ENCODE data around the gene NFKBIE. TPM values are rescaled to one million over a fixed set of nuclear protein-coding genes. Genes with fewer than 3 reads are reported as not detected.

Gene NFKBIE
- total RNA-seq, 1 experiment from 2014 or later, result 24.9 TPM

GRCh38 chr6:44312901-44313788 is 47.8 kb upstream of the NFKBIE start, which contains the start of gene AARS2:
AARS2 (minus strand) TSS chr6:44313347; CDS start chr6:44313323, 24 bp downstream.
- CTCF ChIA-PET, result interaction anchor here (0.5 to 1.0 kb wide), 3 partner anchors 13 to 44 kb away, joined by 3 to 4 read pairs (median 3); no protein-coding TSS in a partner anchor

DNA sequence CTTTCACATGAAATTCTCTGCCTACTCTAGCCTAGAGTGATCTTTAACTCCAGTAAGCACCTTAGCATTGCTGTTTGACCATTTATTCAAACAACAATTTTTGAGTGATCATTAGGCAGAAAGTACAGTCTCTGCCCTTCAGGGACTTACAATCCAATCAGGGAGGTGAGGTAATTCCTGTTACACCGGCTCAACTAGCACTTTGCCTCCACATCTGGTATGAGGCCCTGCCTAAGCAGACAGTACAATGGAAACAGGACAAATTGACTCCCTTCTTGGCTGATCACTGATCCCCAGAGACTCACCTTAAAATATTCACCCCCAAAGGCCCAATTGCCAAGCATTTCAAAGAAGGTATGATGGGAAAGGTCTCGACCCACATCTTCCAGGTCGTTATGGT is 46.4 kb upstream of the NFKBIE start:
- Histone ChIP-seq H3K36me3 (ENCODE audit: control insufficient read depth, insufficient read depth, low read length) (peaks cover 6% of the 10 kb centered on the region), H3K27me3 (ENCODE audit: control insufficient read depth, insufficient read depth, low read length) (peaks cover 2% of the 10 kb centered on the region; the same call in 1 of the 2 replicates), H3K9me3 (ENCODE audit: control insufficient read depth, insufficient read depth, low read depth, low read length) (no peaks in the 10 kb centered on the region), H3K4me3 (ENCODE audit: low read depth in 2 of 2, low read length in 2 of 2) (no peak overlapping the region; a peak in 1 of 4 replicates), H3K4me1 (ENCODE audit: control insufficient read depth, insufficient read depth, low read length) (peaks cover 7% of the 10 kb centered on the region; the same call in 1 of the 2 replicates), H3K27ac (ENCODE audit: low read length) (no peak overlapping the region; the same call in 1 of the 2 replicates)
- ChIA-PET CTCF (no interaction called here), POLR2A (no interaction called here)
- TF ChIP-seq, protein P1, sequence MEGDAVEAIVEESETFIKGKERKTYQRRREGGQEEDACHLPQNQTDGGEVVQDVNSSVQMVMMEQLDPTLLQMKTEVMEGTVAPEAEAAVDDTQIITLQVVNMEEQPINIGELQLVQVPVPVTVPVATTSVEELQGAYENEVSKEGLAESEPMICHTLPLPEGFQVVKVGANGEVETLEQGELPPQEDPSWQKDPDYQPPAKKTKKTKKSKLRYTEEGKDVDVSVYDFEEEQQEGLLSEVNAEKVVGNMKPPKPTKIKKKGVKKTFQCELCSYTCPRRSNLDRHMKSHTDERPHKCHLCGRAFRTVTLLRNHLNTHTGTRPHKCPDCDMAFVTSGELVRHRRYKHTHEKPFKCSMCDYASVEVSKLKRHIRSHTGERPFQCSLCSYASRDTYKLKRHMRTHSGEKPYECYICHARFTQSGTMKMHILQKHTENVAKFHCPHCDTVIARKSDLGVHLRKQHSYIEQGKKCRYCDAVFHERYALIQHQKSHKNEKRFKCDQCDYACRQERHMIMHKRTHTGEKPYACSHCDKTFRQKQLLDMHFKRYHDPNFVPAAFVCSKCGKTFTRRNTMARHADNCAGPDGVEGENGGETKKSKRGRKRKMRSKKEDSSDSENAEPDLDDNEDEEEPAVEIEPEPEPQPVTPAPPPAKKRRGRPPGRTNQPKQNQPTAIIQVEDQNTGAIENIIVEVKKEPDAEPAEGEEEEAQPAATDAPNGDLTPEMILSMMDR (IDR thresholded peaks at IDR 0.05), result no peak
- TF ChIP-seq TCF7L2 (IDR thresholded peaks at IDR 0.05; ENCODE audit: low read depth, low read length), result no peak
- in situ Hi-C loops (cut with HindIII; ENCODE audit: low pct_unique_long_range_greater_than_20kb, low sequenced_read_pairs) (no loop called here), intact Hi-C loops (cut with micrococcal nuclease; ENCODE audit: unreplicated experiment) (no loop called here)
- no peak for DNase-seq (ENCODE audit: low read depth, low spot score)
- BruUV-seq (replicated peaks), result no TSS peak
- ATAC-seq, result no peak

More at GRCh38 chr6:44312901-44313788, 47.8 kb upstream of the NFKBIE start, which contains the start of gene AARS2:
- BruUV-seq (replicated peaks), result no TSS peak
- H3K4me3 ChIP-seq (ENCODE audit: low read depth in 2 of 2, low read length in 2 of 2), result peak within 1 kb of the TSS; percentile 66 to 98
- H3K4me1 ChIP-seq (ENCODE audit: control insufficient read depth, insufficient read depth, low read length), result peaks cover 7% of the 10 kb centered on the region; the same call in 1 of the 2 replicates
- peak within 1 kb of the TSS; percentile 81 for H3K27ac ChIP-seq (ENCODE audit: low read length)
- H3K36me3 ChIP-seq (ENCODE audit: control insufficient read depth, insufficient read depth, low read length), result peaks cover 6% of the 10 kb centered on the region
- ATAC-seq (peak; percentile 99), DNase-seq (ENCODE audit: low read depth, low spot score) (peak; percentile 65)
- H3K27me3 ChIP-seq (ENCODE audit: control insufficient read depth, insufficient read depth, low read length), result peaks cover 4% of the 10 kb centered on the region
- no peaks in the 10 kb centered on the region for H3K9me3 ChIP-seq (ENCODE audit: control insufficient read depth, insufficient read depth, low read depth, low read length)
- POLR2A ChIA-PET, result interaction anchor here (0.6 to 0.7 kb wide), 2 partner anchors 16 to 484 kb away, joined by 3 to 4 read pairs; no protein-coding TSS in a partner anchor
- TF ChIP-seq POLR2AphosphoS5 (IDR thresholded peaks at IDR 0.05; ENCODE audit: low read depth, low read length) (peak; percentile 89), TCF7L2 (IDR thresholded peaks at IDR 0.05; ENCODE audit: low read depth, low read length) (no peak), SIN3A (IDR thresholded peaks at IDR 0.05; ENCODE audit: borderline replicate concordance, insufficient read depth, low read depth, low read length) (peak; percentile 87; the same call in 1 of the 2 replicates), REST (IDR thresholded peaks at IDR 0.05; ENCODE audit: insufficient read depth in 1 of 2, low read depth in 2 of 2, low read length in 1 of 2) (peak; percentile 10 to 48; a peak in 1 of 4 replicates)
- TF ChIP-seq, protein P1 (IDR thresholded peaks at IDR 0.05), result peak; percentile 98
- in situ Hi-C loops (cut with HindIII; ENCODE audit: low pct_unique_long_range_greater_than_20kb, low sequenced_read_pairs), result no loop called here
- intact Hi-C loops (cut with micrococcal nuclease; ENCODE audit: unreplicated experiment), result no loop called here

Measured in Panc1 (cell line).